K562 (cell line): ENCODE measurements around the gene SMIM21.

Experiments used
- MAX ChIP-seq: sonication (generic); formaldehyde crosslinking; IDR thresholded peaks from 2 replicates; pipeline ENCODE4 v1.9.0; 2022; ENCODE audit warnings: mild to moderate bottlenecking, missing genetic modification reagents
- MYC ChIP-seq, 2 experiments: fragments of 250-450 bp in 1 of 2; sonication (Bioruptor Pico) in 1 of 2; IDR thresholded peaks; 2 replicates each; pipeline versions ENCODE4 v1.5.1 to v1.6.1; 2012 to 2021; ENCODE audit warnings: low read depth in 2 of 2, borderline replicate concordance in 1 of 2, improper control_type of control experiment in 1 of 2, low read length in 1 of 2, mild to moderate bottlenecking in 1 of 2, moderate library complexity in 1 of 2
- POLR2A ChIP-seq: fragments of 450-650 bp; conservative IDR thresholded peaks from 2 replicates; pipeline ENCODE4 v1.6.1; 2016
- TCF7 ChIP-seq: sonication (generic); IDR thresholded peaks from 2 replicates; pipeline ENCODE4 v1.6.1; 2016; ENCODE audit warnings: antibody characterized with exemption, borderline replicate concordance
- ZBTB9 ChIP-seq: fragments of 450-650 bp; formaldehyde crosslinking; IDR thresholded peaks from 2 replicates; pipeline ENCODE4 v1.4.0; 2020; ENCODE audit warnings: mild to moderate bottlenecking, moderate library complexity
- ZNF274 ChIP-seq: IDR thresholded peaks from 2 replicates; pipeline ENCODE4 v1.6.1; 2011; ENCODE audit warnings: low read depth, mild to moderate bottlenecking, low read length, moderate library complexity, borderline replicate concordance
- TF ChIP-seq, protein P1 (sequence below): IDR thresholded peaks from 2 replicates; pipeline ENCODE4 v1.6.1; 2012; ENCODE audit warnings: low read depth, low read length, improper control_type of control experiment, borderline replicate concordance

DNA sequence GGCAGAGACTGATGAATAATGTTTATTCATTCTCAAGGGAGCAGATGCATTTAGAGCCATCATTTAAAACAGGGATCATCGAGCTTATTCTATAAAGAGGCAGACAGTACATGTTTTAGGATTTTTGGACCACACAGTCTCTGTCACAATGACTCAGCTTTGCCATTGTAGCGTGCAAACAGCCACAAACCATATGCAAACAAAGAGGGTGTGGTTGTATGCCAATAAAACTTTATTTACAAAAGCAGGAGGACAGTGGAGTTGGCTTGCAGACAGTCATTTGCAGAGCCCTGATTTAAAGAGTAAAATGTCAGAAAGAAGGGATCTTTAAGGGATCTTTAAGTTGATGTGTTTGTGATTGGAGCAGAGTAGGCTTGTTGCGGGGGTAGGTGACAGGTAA lies 51.5 kb downstream of the SMIM21 start:
- TF ChIP-seq MYC (IDR thresholded peaks at IDR 0.05; ENCODE audit: low read depth, low read length) (no peak), MYC (CRISPR knock-in tag; IDR thresholded peaks at IDR 0.05; ENCODE audit: borderline replicate concordance, low read depth) (no peak), MAX (no peak), ZNF274 (no peak), POLR2A (no peak), ZBTB9 (CRISPR knock-in tag) (no peak), TCF7 (no peak)
- TF ChIP-seq, protein P1, sequence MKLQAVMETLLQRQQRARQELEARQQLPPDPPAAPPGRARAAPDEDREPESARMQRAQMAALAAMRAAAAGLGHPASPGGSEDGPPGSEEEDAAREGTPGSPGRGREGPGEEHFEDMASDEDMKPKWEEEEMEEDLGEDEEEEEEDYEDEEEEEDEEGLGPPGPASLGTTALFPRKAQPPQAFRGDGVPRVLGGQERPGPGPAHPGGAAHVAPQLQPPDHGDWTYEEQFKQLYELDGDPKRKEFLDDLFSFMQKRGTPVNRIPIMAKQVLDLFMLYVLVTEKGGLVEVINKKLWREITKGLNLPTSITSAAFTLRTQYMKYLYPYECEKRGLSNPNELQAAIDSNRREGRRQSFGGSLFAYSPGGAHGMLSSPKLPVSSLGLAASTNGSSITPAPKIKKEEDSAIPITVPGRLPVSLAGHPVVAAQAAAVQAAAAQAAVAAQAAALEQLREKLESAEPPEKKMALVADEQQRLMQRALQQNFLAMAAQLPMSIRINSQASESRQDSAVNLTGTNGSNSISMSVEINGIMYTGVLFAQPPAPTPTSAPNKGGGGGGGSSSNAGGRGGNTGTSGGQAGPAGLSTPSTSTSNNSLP = no peak
